ENCODE measurements around the gene CBR1. TPM values are rescaled to one million over a fixed set of nuclear protein-coding genes. Genes with fewer than 3 reads are reported as not detected.

Gene CBR1
- total RNA-seq (2022; extraction: Qiagen RNA extraction) = 151 to 192 TPM (median 182 TPM) in 5 replicates

GRCh38 chr21:36069713-36070583 is at the start of gene CBR1:
TSS of gene CBR1 (plus strand) at chr21:36070024. CDS start at chr21:36070116, 92 bp downstream.

GRCh38 chr21:36060159-36060921 is 9.5 kb upstream of the CBR1 start, which contains the start of gene SETD4:
TSS of gene SETD4 (minus strand) at chr21:36060526. CDS start at chr21:36058888, 1,638 bp downstream.

Other genes with a start within 250 kb of the CBR1 start
- 10.6 to 12.8 TPM (median 11.6 TPM) in 5 replicates for gene SETD4, start 9.5 kb upstream of the CBR1 start, total RNA-seq (2022; extraction: Qiagen RNA extraction)
- gene CBR3, start 65.1 kb downstream of the CBR1 start, total RNA-seq (2022; extraction: Qiagen RNA extraction) = 10.7 to 15.9 TPM (median 14.2 TPM) in 5 replicates
- 3.2 to 6.0 TPM (median 4.6 TPM) in 5 replicates for gene DOP1B, start 86.8 kb downstream of the CBR1 start, total RNA-seq (2022; extraction: Qiagen RNA extraction)